DMS 273 treated with DMSO at 0.1 percent for 48 hours (cell line): Measurements from ENCODE around the gene FLNB.
"Not testable (repeated sequence)": the region's sequence is repeated elsewhere in the genome, so short reads cannot be mapped to it uniquely, and the experiment has no call there.

Source experiments
- DNase-seq: peaks from one replicate; lab custom pipeline; 2025; lab: John Stamatoyannopoulos, UW

Gene FLNB

DNA sequence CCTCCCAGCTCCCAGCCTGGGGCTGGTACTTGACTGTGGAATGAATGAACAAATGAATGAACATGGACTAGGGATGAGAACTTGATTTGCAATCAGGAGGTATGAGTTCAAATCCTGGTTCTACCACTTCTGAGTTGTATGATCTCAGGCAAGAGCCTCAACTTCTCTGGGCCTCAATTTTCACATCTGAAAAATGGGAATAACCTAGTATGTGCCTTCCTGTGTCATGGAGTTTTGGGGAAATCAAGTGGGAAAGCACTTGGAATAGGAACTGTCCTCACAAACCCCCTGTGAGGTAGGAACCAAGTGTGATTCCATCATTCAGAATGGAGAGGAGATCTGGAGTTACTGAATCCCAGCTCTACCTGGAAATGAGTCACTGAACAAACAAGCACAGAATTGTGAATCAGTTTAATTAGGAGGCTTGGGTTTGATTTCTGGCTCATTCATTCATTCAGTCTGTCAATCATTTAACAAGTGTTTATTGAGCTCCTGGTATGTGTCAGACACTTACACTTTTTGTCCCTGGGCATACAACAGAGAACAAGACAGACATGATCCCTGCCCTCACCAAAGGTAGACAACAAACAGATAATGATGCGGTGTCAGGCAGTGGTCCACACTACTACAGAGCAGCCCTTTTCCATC is 172.8 kb downstream of the FLNB start:
- DNase-seq: no peak

DNA sequence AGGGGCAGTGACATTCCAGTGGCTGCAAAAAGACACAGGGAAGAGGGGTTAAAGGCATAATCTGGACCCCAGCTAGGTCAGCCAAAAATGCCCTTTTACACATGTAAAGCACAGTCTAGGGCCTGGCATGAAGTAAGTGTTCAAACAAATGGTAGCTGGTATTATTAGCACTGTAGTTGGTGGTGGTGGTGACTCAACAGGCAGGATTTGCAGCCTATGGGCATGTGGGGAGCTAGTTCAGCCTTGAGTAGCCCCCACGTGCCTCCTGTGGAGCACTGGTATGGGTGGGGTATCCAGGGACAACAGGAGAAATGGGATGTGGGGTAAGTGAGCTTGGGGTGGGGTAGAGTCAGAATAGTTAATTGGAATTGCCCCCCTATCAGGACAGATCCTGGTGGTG is 175.0 kb downstream of the FLNB start:
- DNase-seq: no peak

DNA sequence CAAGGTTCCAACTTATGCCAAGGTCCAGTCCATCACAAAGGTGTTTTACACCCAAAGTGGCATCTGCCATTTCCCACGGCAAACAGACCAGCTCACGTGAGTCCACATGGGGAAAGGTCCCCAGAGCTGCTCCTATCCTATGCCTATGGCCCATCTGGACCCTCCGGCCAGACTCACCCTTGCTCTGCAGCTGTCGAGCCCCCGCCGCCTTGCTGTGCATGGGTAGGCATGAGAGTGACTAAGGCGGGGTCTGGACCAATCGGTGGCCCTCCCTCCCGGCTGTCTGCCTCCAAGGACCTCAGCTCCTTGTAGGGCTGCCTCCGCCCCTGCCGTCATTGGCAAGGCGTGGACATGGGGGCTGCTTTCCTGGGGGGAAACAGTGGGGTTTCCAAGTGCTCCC is 175.7 kb downstream of the FLNB start:
- DNase-seq: no peak

DNA sequence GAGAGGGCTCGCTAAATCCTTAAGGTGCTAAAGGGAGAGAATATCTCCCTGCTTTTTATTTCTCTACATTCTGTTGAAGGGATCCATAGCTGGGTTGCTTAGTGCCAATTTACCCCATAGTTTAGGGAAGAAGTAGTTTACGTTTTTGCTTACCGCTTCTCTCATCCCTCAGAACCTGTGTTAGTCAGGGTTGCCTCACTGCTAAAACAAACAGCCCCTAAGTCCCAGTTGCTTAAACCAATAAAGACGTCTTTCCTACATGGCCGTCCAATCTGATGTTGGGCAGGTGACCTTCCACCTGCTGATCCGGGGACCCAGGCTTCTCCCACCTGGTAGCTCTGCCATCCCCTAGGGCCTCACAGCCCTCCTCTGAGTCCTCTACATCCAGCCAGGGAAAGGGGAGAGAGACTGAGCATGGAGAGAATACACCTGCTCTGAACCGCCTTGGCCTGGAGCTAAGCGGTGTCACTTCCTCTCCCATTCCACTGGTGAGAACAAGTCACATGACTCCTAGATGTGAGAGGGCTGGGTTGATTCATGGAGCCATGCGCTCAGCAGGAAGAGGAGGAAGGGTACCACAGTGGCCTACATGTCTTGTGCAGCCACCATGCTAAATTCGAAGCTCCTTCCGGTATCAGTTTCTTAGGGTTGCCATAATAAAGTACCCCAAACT is 176.2 kb downstream of the FLNB start:
- no peak for DNase-seq

DNA sequence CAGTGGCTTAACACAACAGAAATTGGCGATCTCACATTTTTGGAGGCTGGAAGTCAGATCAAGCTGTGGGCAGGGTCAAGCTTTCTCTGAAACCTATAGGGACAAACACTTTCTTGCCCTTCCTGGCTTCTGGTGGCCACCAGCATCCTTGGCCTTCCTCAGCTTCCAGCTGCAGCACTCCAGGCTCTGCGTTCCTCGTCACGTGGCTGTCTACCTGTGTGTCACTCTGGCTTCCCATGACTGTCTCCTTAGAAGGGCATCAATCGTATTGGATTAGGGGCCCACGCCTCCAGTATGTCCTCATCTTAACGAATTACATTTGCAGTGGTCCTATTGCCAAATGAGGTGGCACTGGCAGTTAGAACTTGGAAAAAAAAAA is 176.7 kb downstream of the FLNB start:
- DNase-seq: no peak

DNA sequence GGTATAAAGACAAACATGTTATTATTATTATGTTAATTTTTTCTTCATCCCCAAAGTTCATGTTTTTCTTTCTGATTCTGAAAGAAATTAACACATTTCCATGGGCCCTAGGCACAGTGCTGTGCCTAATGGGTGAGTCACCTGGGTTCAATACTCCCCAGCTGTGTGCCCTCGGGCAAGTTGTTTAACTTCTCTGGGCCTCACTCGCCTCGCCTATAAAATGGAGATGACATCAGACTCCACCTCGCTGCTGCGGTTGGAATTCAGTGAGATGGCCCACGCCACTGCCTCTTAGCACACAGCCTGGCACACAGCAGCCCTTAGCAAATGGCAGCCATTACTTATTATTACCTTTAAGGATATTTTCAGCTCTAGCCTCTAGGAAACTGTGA is 179.9 kb downstream of the FLNB start:
- no peak for DNase-seq

DNA sequence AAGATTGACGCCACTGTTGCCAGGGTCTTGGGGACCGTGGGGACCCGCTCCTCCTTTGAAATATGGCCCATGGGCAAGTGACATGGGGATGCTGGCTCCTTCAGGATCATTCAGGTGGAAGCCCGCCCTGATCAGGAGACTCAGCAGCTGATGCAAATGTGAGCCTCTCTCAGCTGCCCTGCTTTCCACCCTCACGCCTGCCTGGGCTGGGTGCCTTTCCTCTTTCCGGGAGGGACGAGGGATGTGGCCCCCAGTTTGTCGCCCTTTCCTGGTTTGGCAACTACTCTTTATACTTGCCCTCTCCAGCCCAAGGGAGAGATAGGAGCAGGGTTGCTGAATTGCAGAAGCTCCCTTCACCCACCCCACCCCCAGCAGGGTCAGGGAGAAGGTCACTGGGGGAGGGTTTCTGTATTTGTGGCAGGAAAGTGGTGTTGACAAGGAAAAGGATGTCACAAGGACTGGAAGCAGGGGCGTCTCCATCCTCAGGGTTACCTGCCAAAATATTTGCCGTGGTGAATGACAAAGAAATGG is 180.8 kb downstream of the FLNB start:
- no peak for DNase-seq

DNA sequence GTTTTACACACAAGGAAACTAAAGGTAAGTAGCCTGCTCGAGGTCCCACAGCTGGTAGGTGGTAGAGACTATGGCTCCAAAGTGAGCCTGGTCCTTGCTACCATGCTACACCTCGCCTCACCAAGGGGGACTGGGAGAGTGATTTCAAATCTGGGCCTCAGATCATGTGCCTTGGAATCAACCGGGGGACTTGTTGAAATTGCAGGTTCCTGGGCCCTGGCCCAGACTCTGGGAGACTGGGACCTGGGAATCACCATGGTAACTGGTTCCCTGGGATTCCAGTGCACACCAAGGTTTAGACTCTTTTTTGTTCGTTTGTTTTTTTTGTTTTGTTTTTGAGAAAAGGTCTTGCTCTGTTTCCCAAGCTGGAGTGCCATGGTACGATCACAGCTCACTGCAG is 181.5 kb downstream of the FLNB start:
- no peak for DNase-seq

DNA sequence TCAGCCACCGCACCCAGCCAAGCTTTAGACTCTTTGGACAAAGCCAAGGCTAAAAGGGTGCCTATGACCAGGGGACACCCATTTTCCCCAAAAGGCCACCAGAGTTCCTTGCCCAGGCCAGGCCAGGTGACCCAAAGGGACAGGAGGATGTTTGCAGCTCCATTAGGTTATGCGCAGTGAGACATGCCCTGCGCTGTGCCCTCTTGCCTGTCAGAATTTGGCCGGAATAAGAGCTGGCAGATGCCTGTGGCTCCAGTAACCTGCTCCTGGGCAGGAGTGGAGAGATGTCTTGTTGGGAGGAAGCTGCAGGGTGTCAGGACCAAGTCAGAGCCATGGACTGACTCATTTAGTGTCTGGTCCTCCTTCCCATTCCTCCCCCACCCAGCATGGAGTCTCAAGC is 182.1 kb downstream of the FLNB start:
- DNase-seq: no peak

DNA sequence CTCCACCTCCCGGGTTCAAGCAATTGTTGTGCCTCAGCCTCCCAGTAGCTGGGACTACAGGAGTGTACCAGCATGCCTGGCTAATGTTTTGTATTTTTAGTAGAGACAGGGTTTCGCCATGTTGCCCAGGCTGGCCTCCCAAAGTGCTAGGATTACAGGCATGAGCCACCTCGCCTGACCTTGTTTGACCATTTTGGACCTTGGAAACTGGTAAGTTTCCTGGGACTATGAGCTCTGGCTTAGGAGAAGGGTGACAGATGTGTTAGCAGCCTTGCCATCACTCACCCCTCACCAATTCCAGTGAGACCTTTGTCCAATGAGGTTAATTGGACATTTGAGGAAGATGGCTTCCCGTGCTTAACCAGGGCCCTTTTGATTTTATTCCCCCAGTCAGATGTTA is 182.7 kb downstream of the FLNB start:
- DNase-seq: no peak

DNA sequence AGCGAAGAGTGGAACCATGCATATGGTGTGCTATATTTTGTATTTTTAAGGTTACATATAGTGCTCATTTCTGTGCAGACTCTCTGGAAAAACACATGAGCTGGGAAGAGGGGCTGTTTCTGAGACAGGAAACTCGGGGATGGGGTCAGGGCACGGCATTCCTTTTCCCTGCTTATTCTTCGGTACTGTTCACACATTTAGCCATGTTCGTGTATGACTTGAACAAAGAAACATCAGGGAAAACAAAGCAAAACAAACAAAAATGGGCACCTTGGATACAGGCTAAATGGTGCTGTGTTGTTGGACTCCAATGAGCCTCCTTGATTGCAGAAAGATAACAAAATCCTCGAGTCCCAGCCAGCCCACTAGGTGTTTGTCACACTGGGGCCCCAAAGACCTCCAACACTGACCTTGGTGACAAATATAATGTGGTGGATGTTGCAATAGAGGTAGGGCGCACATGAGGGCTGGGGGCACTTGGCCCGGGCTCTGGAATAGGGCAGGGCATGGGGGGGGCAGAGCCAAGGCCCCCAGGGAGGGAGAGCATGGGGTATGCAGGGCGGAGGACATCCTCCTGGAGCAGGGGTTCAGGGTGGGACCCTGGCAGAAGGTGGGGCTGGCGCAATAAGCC is 183.3 kb downstream of the FLNB start:
- DNase-seq: no peak

DNA sequence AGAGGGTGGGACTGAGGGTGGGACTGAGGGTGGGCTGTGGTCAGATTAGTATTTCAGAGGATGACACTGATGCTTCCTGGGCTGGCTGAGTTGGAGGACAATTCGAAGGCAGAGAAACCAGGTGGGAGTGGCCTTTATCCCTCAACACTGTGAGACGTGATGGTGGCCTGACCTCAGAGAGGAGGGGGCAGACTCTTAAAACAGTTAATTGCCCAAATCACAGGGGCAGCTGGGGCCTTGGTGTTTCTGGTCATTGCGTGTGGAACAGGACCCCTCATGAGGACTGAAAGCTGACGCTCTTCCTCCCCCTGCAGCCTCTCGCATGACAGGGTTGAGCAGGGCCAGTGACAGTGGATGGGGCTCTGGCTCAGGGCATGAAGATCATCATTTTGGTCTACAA is 183.8 kb downstream of the FLNB start:
- no peak for DNase-seq

DNA sequence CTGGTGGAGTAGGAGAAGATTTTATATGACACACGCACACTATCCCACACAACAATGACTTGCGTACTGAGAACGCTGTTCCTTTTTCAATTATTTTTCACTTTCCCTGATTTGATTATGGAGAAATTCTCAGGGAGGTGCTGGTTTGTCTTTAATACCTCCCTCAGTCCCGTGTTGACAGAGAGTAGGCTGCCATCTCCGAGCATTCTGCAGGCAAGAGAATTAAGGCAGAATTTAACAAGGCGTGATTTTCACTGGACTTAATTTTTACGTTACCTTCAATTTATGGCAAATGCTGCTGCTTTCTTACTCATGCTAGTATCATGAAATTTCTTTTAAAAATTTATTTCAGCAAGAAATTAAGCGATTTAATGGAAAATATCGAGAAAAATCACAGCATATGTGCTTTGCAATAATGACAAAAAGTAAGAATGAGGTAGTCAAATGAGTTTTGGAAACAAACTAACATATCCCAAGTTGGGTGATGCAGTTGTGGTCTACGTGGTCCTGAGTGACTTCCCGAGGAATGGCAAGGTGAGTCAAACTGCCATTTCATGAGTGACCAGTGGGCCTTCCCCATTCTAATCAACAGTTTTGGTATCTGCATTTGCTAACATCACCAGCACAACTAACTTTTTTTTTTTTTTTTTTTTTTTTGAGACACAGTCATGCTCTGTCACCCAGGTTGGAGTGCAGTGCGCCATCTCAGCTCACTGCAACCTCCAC is 185.6 kb downstream of the FLNB start:
- DNase-seq: no peak

DNA sequence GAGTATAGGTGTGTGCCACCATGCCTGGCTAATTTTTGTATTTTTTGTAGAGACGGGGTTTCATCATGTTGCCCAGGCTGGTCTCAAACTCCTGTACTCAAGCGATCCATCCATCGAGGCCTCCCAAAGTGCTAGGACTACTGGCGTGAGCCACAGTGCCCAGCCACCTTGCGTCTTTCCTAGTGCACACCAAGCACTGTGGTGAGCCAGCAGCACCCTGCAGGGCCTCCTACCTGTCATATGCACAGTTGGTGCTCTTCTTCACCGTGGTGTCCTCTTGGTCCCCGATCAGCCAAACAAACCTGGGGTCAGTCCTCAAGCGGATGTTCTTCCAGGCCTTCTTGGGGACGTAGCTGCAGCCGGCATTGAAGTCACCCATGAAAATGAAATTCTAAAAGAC is 189.4 kb downstream of the FLNB start:
- DNase-seq: no peak

DNA sequence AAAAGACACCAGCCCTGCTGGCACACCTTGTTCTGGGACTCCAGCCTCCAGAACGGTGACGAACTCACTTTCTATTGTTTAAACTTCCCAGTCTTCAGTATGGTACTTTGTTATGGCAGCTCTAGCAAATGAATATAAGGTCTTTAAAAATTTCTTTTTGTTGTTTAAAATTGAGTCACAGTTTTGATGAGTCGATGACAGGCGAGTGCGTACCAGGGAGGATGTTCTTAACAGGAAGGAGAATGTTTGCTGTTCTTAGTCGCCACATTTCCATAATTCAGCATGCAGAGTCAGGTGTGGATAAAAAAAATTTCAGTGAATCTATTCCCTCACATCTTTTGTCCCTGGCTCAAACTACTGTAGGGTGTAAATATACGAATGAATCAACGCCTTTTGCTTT is 190.1 kb downstream of the FLNB start:
- DNase-seq: no peak

DNA sequence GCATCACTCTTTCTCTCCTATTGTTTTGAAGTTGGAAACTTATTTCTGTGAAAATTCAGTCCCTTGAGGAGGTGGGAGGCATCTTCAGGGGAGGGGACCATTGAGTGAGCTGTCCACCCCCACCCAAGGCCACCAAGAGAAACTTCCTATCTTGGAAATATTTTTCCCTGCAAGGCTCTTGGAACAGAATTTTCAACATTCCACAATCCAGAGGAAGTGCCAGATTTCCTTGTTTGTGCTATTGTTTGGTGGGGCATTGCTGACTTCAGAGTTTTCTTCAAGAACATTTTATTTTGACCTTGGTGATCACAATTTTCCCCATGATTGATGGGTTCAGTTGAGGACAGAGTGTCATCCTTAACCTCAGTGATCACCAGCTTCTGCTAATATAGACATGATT is 190.6 kb downstream of the FLNB start:
- DNase-seq: no peak

DNA sequence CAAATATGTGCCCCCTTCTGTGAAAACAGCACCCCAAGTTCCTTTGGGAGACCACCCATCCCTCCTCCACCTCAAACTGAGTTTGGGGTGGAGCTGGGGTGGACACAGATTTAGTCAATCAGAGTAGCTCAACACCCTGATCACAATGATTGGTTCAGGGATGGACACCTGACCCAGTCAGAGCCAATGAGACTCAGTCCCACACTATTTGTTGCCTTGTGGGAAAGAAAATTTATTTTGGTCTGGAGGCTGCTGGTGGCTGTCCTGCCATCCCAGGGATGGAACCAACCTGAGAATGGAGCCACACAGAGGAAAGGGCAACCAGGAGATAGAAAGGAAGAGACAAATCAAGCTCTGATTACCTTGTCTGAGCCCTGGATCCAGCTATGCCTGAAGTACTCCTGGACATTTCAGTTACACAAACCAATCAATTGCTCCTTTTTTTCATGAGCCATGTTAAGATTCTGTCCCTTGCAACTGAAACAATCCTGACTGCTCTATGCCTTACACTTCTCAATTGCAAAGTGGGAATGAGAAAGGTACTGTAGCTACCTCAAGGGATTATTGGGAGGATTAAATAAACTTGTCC is 192.0 kb downstream of the FLNB start:
- DNase-seq: no peak

DNA sequence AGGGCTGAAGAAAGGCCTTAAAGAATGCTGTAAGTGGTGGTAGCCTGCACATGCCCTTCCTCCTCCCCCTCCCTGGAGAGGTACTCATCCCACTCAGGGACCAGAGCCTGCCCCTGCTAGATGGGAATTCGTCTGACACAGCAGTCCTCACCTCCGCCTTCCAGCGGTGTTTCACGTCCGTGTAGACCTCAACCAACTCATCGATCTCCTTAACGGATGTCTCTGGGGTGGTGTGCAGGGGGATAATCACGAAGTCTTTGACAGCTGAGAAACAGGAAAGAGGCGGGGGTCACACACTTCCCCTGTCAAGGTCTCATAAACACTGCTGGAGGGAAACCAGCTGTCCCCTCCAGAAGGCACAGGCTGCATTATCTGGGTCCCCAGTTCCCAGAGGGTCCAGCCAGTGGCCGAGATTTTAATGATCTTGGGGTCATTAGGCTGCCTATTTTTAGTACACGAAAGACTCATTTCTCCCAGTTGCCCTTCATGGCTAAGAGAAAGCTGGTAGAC is 192.7 kb downstream of the FLNB start:
- DNase-seq: no peak

DNA sequence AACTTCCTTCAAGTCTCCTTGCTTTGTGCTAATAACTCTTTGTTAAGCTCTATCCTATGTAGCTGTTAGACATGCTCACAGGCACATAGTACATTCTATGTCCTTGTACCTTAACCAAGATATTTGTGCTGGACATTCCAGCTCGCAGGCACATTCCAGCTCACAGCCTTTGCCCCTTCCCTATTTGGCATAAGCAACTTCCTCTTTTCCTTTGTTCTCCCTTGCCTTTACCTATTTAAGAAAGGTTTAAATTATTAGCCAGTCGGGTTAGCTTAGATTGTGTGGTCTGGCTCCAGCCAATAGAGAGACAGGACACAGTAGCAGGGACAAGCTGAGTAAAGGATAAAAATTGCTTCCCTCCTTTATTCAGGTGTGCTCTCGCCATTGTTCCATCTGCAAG is 193.2 kb downstream of the FLNB start:
- not testable (repeated sequence) for DNase-seq

DNA sequence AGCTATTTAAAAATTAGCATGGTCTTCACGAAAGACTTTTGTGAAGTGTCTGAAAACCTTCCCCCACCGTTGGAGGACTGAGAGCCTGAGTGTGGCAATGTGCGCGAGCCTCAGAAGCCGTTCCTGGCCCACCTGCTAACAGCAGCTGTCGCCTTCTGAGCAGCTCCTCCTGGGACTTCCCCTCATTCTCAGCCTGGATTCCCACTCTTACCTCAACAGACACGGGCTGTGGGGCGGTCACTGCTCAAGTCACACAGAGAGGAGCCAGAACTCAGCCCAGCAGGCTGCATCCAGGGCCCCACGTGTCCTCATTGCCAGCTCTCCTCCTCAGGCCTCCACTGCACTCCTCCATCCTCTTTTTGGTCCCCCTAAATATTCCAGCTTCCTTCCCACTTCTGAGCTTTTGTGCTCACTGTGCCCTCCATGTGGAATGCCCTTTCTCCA is 194.7 kb downstream of the FLNB start:
- DNase-seq: no peak

DNA sequence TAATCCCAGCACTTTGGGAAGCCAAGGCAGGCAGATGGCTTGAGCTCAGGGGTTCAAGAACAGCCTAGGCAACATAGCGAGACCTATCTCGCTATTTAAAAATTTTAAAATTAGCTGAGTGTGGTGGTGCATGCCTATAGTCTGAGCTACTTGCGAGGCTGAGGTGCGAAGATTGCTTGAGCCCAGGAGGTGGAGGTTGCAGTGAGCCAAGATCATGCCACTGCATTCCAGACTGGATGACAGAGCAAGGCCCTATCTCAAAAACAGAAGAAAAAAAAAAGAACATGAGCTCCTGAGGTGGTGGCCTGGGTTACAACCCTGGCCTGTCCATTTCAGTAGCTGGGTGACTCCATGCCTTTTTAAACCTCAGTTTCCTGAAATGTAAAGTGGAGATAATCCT is 195.3 kb downstream of the FLNB start:
- DNase-seq: no peak

DNA sequence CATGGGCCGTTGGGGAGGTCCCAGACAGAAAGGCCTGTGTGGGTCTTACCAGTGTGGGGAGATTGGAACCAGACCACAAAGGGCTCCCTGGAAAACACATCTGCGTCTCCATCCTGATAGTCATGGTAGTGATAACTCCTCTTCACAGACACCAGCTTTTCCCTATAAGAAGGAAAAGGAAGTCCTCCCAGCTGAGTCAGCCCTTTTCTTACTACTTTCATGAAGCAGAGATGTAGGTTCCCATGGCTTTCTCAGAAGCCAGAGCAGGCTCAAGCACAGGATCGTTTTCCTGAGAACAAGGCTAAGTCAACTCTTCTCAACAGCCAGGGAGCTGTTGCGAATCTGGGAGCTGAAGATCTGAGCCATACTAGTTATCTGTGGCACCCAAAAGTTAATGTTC is 196.5 kb downstream of the FLNB start:
- DNase-seq: no peak
